Smooth muscle cell (in vitro differentiated cells): ENCODE data around the gene EWSR1. TPM values are rescaled to one million over a fixed set of nuclear protein-coding genes. Genes with fewer than 3 reads are reported as not detected.

Experiments used
- DNase-seq: peaks from one replicate; lab custom pipeline; 2025; ENCODE audit not compliant: unreplicated experiment; lab: John Stamatoyannopoulos, UW
- H2AFZ ChIP-seq: fragments of 200-600 bp; sonication (generic); 2 replicates; pipeline ENCODE4 v1.6.0; 2016; ENCODE audit warnings: antibody characterized with exemption, low read depth, mild to moderate bottlenecking
- H3F3A ChIP-seq: fragments of 200-600 bp; sonication (generic); 2 replicates; pipeline ENCODE4 v1.6.0; 2017; ENCODE audit warnings: antibody characterized with exemption, low read depth
- H3K27ac ChIP-seq: fragments of 200-600 bp; sonication (generic); 2 replicates; pipeline ENCODE4 v1.5.1; 2016; ENCODE audit warnings: low read depth, mild to moderate bottlenecking
- H3K27me3 ChIP-seq: fragments of 200-600 bp; sonication (generic); 2 replicates; pipeline ENCODE4 v1.6.1; 2016; ENCODE audit warnings: low read depth, mild to moderate bottlenecking
- H3K36me3 ChIP-seq: fragments of 200-600 bp; sonication (generic); 2 replicates; pipeline ENCODE4 v1.5.1; 2016; ENCODE audit warnings: low read depth
- H3K4me1 ChIP-seq: fragments of 200-600 bp; sonication (generic); 2 replicates; pipeline ENCODE4 v1.5.1; 2016; ENCODE audit warnings: low read depth
- H3K4me2 ChIP-seq: fragments of 200-600 bp; sonication (generic); 2 replicates; pipeline ENCODE4 v1.6.0; 2016; ENCODE audit warnings: mild to moderate bottlenecking
- H3K4me3 ChIP-seq: fragments of 200-600 bp; sonication (generic); 2 replicates; pipeline ENCODE4 v1.5.1; 2016; ENCODE audit warnings: mild to moderate bottlenecking
- H3K79me2 ChIP-seq: fragments of 200-600 bp; sonication (generic); 2 replicates; pipeline ENCODE4 v1.6.0; 2016; ENCODE audit warnings: low read depth, mild to moderate bottlenecking
- H3K9ac ChIP-seq: fragments of 200-600 bp; sonication (generic); 2 replicates; pipeline ENCODE4 v1.6.0; 2016; ENCODE audit warnings: low read depth
- H3K9me3 ChIP-seq: fragments of 200-600 bp; sonication (generic); replicated peaks from 2 replicates; pipeline ENCODE4 v1.5.1; 2016; ENCODE audit warnings: low read depth
- H4K20me1 ChIP-seq: fragments of 200-600 bp; sonication (generic); 2 replicates; pipeline ENCODE4 v1.6.0; 2016; ENCODE audit warnings: low read depth
- CTCF ChIP-seq: fragments of 200-600 bp; sonication (generic); IDR thresholded peaks from 2 replicates; pipeline ENCODE4 v1.5.1; 2017; ENCODE audit warnings: borderline replicate concordance, mild to moderate bottlenecking, antibody characterized with exemption; ENCODE audit not compliant: insufficient read depth, poor library complexity, severe bottlenecking
- WGBS: methylation state at CpG from one replicate; pipeline ENCODE4 v1.1.7; 2016; ENCODE audit warnings: low lambda C conversion rate; 5-methylcytosine and 5-hydroxymethylcytosine counted together
- polyA plus RNA-seq: library from polyadenylated mRNA; unstranded; fragments of >200 nt; fragmentation: Nextera tagmentation; extraction: Ambion mirVana; gene quantifications from 2 replicates; pipeline ENCODE4 v1.2.1, GENCODE V29; 2016
- total RNA-seq: library from RNA; depleted of rRNA; stranded (reverse); fragments of >200 nt; gene quantifications from 2 replicates; pipeline ENCODE4 v1.2.3, GENCODE V29; 2014

Gene EWSR1
- total and polyA plus RNA-seq, 2 experiments from 2014 or later, result 164 to 197 TPM

GRCh38 chr22:29339381-29340235 lies 71.5 kb downstream of the EWSR1 start:
- 98% methylated on average over 23 of the region's 23 CpGs for WGBS
- no peak overlapping the region for H3K4me3 ChIP-seq
- H3K79me2 ChIP-seq, result no peaks in the 10 kb centered on the region
- no peak overlapping the region for H2AFZ ChIP-seq
- DNase-seq, result no peak
- no peak overlapping the region for H3K27ac ChIP-seq
- H3K9ac ChIP-seq, result no peak overlapping the region
- no peaks in the 10 kb centered on the region for H3F3A ChIP-seq
- no peaks in the 10 kb centered on the region for H4K20me1 ChIP-seq
- no peaks in the 10 kb centered on the region for H3K27me3 ChIP-seq
- H3K4me2 ChIP-seq, result no peak overlapping the region
- no peaks in the 10 kb centered on the region for H3K4me1 ChIP-seq
- H3K9me3 ChIP-seq, result no peaks in the 10 kb centered on the region
- H3K36me3 ChIP-seq, result no peaks in the 10 kb centered on the region
- TF ChIP-seq CTCF, result no peak

- no peaks in the 10 kb centered on the region for H3K9me3 ChIP-seq
- no peaks in the 10 kb centered on the region for H3F3A ChIP-seq
- no peak overlapping the region for H2AFZ ChIP-seq
- no peaks in the 10 kb centered on the region for H4K20me1 ChIP-seq
- H3K79me2 ChIP-seq, result no peaks in the 10 kb centered on the region
- H3K4me2 ChIP-seq, result no peak overlapping the region
- H3K36me3 ChIP-seq, result no peaks in the 10 kb centered on the region
- WGBS, result 94% methylated on average over 8 of the region's 8 CpGs
- no peaks in the 10 kb centered on the region for H3K27me3 ChIP-seq
- no peak for TF ChIP-seq CTCF
- no peak overlapping the region for H3K4me3 ChIP-seq
- H3K4me1 ChIP-seq, result no peaks in the 10 kb centered on the region
- no peak overlapping the region for H3K9ac ChIP-seq
- no peak for DNase-seq
- no peak overlapping the region for H3K27ac ChIP-seq
These were observed 72.5 kb downstream of the EWSR1 start for GRCh38 chr22:29340566-29340965.

- H3F3A ChIP-seq, result no peaks in the 10 kb centered on the region
- H3K4me1 ChIP-seq, result no peaks in the 10 kb centered on the region
- no peaks in the 10 kb centered on the region for H3K9me3 ChIP-seq
- no peak for TF ChIP-seq CTCF
- H3K4me3 ChIP-seq, result no peak overlapping the region
- no peaks in the 10 kb centered on the region for H4K20me1 ChIP-seq
- no peak for DNase-seq
- H3K36me3 ChIP-seq, result no peaks in the 10 kb centered on the region
- H3K27ac ChIP-seq, result no peak overlapping the region
- no peak overlapping the region for H3K4me2 ChIP-seq
- 92% methylated on average over 25 of the region's 25 CpGs for WGBS
- H2AFZ ChIP-seq, result no peak overlapping the region
- no peaks in the 10 kb centered on the region for H3K27me3 ChIP-seq
- H3K9ac ChIP-seq, result no peak overlapping the region
- no peaks in the 10 kb centered on the region for H3K79me2 ChIP-seq
These were observed 73.2 kb downstream of the EWSR1 start for GRCh38 chr22:29341056-29341848.
